GM12891 (cell line): ENCODE data around the gene MRPL44.
"Not testable (repeated sequence)": the region's sequence is repeated elsewhere in the genome, so short reads cannot be mapped to it uniquely, and the experiment has no call there.

Experiments used
- DNase-seq: peaks from one replicate; pipeline ENCODE4 v3.0.0; 2011; ENCODE audit warnings: low spot score; ENCODE audit not compliant: insufficient read length
- FAIRE-seq: peaks from 2 replicates; lab custom pipeline; 2011; peaks lifted over from hg19 to GRCh38; lab: Jason Lieb, UNC
- PAX5 ChIP-seq: IDR thresholded peaks from 2 replicates; pipeline ENCODE4 v1.6.1; 2011; ENCODE audit warnings: low read length, moderate library complexity, mild to moderate bottlenecking; ENCODE audit not compliant: insufficient read depth, severe bottlenecking
- POLR2A ChIP-seq: IDR thresholded peaks from 2 replicates; pipeline ENCODE4 v1.6.1; 2011; ENCODE audit warnings: low read depth, low read length, control low read depth
- POLR2AphosphoS5 ChIP-seq: IDR thresholded peaks from 2 replicates; pipeline ENCODE4 v1.6.1; 2011; ENCODE audit warnings: low read depth, low read length, control low read depth
- POU2F2 ChIP-seq: IDR thresholded peaks from 2 replicates; pipeline ENCODE4 v1.6.1; 2011; ENCODE audit warnings: low read depth, mild to moderate bottlenecking, control low read depth, low read length, moderate library complexity
- SPI1 ChIP-seq: IDR thresholded peaks from 2 replicates; pipeline ENCODE4 v1.6.1; 2011; ENCODE audit warnings: low read depth, low read length, control low read depth
- TAF1 ChIP-seq: IDR thresholded peaks from 2 replicates; pipeline ENCODE4 v1.6.1; 2011; ENCODE audit warnings: low read depth, low read length, control low read depth

MRPL44 gene

DNA sequence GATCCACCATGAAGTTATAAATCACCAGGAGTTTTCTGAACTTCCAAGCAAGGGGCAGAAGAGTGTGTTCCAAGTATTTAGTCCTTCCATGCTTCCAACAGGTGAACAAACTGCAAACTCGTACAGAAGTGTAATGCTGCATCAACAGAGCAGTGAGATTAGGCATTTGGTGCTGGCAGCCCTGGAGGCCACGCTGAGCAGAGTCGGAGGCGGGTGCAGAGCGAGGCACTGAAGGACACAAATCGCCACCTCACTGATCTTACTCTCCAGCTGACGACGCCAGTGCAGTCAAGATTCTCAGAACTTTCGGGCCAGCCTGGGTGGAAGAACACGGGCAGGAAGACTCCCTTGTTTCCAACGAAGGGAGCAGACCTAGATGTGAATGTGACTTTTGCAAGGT lies 42.6 kb downstream of the MRPL44 start:
- TF ChIP-seq TAF1, result no peak
- no peak for TF ChIP-seq SPI1
- no peak for TF ChIP-seq PAX5
- TF ChIP-seq POU2F2, result no peak
- no peak for TF ChIP-seq POLR2AphosphoS5
- no peak for TF ChIP-seq POLR2A
- DNase-seq (no peak), FAIRE-seq (no peak)

DNA sequence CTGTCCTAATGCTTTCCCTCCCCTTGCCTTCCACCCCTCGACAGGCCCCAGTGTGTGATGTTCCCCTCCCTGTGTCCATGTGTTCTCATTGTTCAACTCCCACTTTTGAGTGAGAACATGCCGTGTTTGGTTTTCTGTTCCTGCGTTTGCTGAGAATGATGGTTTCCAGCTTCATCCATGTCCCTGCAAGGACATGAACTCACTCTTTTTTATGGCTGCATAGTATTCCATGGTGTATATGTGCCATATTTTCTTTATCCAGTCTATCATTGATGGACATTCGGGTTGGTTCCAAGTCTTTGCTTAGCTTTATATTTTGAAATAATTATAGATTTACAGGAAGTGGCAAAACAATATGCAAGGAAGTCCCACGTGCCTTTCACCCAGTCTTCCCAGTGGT lies 43.4 kb downstream of the MRPL44 start:
- FAIRE-seq, DNase-seq: not testable (repeated sequence)

DNA sequence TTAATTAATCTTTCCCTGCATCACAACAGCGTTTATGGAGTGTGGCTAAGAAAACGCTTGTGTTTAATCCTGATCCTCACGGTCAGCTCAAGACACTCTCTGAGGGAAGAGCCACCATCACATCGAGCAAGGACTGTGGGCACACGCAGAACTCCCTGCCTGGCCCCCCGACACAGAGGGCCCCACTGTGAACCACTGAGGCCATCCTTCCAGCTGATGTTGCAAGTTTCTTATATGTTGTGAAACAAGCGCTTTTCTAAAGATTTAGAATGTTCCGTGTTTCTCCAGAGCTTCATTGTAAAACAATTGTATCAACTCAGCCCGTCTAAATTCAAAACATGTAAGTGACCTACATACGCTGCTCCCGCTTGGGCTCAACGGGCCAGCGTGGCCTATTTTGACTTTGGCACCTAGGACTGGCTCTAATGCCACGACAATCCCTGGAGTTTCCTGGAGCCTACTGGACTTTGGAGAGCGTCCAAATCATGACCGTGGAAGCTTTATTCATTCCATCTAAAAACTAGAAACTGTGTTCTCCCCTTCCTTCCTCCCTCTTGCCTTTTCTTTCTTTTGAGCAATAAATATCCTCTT lies 46.9 kb downstream of the MRPL44 start:
- FAIRE-seq, result no peak
- no peak for DNase-seq
- TF ChIP-seq SPI1 (no peak), PAX5 (no peak), POLR2A (no peak), POU2F2 (no peak)

DNA sequence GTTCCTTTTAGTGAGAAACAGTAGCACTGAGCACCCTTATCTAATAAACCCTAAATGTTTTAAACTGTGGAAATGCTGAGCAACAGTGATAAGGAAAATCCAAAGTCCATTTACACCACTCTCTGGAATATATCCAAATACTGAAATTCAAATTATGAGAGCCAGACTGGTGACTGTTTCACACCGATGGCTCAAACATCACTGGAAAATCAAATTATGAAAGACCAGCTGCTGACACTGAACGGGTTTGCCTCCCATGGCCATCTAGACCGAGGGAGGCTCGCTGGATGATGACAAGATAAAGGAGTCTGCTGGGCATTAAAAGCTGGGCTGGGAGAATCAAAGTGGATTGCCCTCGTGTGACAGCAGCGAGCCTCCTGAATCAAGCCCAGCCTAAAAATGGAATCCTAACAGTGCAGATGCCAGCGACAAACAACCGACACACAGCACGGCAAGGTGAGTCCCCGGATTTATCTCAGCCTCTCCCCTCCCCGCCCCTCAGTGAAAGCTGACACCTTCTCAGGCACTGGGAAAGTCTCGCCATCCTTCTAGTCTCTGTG lies 51.5 kb downstream of the MRPL44 start:
- TF ChIP-seq SPI1, result no peak
- TF ChIP-seq TAF1, result no peak
- no peak for TF ChIP-seq PAX5
- no peak for TF ChIP-seq POLR2A
- TF ChIP-seq POLR2AphosphoS5, result no peak
- TF ChIP-seq POU2F2, result no peak
- FAIRE-seq, result no peak
- DNase-seq, result no peak

DNA sequence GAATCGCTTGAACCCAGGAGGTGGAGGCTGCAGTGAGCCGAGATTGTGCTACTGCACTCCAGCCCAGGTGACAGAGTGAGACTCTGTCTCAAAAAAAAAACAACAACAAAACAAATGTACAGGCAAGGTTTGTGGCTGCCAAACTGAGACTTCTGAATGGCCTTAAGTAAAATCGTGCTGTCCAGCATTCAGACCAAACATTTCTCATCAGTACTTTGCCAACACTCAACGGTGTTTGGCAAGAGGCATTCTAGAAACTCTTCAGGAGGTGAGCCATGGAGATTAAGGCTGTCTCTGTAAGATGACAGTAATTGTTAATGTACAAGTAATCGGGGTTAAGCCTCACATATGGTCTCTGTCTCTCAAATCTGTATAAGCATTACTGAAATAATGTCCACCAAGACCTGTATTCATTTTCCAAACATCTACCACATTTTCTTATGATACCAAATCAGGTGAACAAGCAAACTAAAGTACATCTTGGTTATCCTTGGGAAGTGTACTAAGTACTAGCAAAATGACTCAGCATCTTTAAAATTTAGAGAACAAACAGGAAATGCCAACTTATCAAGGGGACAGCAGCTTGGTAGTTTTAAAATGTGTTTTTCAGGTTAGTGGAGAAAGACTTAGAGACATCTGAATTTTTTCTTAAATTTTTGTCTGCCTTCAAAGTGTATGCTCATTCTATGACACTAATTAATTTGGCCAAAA lies 52.5 kb downstream of the MRPL44 start:
- DNase-seq (no peak), FAIRE-seq (no peak)
- TF ChIP-seq POLR2A, result no peak
- no peak for TF ChIP-seq POLR2AphosphoS5
- TF ChIP-seq SPI1, result no peak
- TF ChIP-seq POU2F2, result no peak
- TF ChIP-seq TAF1, result no peak
- no peak for TF ChIP-seq PAX5

DNA sequence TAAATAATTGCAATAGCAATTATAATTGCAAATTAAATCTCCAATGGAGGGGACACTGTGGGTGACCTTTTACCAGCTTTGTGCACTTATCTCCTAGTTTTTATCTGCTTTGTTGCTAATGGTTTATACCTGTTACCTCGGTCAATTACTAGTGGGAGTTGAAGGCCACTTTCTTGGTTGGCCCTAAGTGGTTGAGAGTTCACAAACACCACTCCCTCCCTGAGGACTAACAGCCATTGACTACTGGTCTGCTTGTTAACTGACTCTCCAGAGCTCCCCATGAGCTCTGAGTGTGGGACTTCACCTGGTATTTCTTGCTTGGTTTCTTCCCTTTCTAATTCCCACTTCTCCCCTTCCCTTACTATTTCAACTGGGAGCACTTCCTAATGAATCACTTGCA lies 54.6 kb downstream of the MRPL44 start:
- FAIRE-seq (no peak), DNase-seq (no peak)
- no peak for TF ChIP-seq SPI1
- no peak for TF ChIP-seq POU2F2
- TF ChIP-seq TAF1, result no peak
- TF ChIP-seq POLR2A, result no peak
- TF ChIP-seq PAX5, result no peak
- TF ChIP-seq POLR2AphosphoS5, result no peak

DNA sequence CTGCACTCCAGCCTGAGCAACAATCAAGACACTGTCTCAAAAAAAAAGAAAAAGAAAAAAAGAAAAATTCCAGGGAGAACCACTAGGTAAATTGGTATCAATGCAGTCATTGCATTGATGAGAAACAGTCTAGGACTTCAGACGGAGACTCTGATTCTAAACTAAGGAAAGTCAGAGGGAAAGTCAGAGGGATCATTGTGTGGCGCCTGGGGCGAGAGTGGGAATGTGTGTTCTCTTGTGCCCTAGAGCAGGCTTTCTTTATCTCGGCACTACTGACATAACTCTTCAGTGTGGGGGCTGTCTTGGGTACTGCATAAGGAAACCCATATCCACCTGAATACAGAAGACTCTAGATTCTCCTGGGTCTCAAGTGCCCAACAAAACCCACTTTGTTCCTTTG lies 57.1 kb downstream of the MRPL44 start:
- TF ChIP-seq POLR2AphosphoS5, result no peak
- TF ChIP-seq POLR2A, result no peak
- no peak for TF ChIP-seq PAX5
- no peak for TF ChIP-seq SPI1
- no peak for TF ChIP-seq TAF1
- TF ChIP-seq POU2F2, result no peak
- FAIRE-seq, result no peak
- DNase-seq, result no peak

DNA sequence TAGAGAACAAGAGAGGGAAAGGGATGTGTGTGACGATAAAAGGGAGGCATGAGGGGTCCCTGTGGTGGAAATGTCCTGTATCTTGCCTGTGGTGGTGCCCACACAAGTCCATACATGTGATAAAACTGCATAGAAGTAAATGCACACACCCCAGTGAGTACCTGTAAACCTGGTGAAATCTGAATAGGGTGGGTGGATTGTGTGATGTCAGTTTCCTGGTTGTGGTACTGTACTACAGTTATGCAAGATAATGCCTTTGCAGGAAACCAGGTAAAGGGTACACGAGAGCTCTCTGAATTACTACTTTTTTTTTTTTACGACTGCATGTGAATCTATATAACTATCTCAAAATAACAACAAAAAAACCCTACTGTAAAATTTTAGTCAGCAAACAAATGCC lies 59.7 kb downstream of the MRPL44 start:
- DNase-seq (no peak), FAIRE-seq (no peak)
- no peak for TF ChIP-seq POU2F2
- TF ChIP-seq POLR2A, result no peak
- no peak for TF ChIP-seq POLR2AphosphoS5
- no peak for TF ChIP-seq PAX5
- TF ChIP-seq SPI1, result no peak
- no peak for TF ChIP-seq TAF1
